A549 (cell line): Measurements from ENCODE around the gene SHISA4. TPM values are rescaled to one million over a fixed set of nuclear protein-coding genes. Genes with fewer than 3 reads are reported as not detected.
A peak's percentile ranks its signal among the peaks of the same experiment; 100 is the strongest.

Source experiments
- ATAC-seq, 2 experiments: fragments of 200-7000 bp in 1 of 2; fragments of >200 bp in 1 of 2; cut with Nextera tagmentation in 1 of 2; cut with Tn5 transposase in 1 of 2; 3 replicates each; pipeline versions ENCODE4 v1.8.0 to v1.9.1; 2018 to 2020; ENCODE audit warnings: mild to moderate bottlenecking in 1 of 2, moderate library complexity in 1 of 2
- CTCF ChIA-PET: fragments of 300-600 bp; sonication (Branson Sonifier 250); formaldehyde crosslinking; extraction: SDS; loops from one replicate; lab custom pipeline; 2021; ENCODE audit warnings: antibody characterized with exemption, inconsistent platforms; lab: Yijun Ruan, JAX
- POLR2A ChIA-PET: fragments of 350-600 bp; formaldehyde crosslinking; extraction: SDS; loops from one replicate; lab custom pipeline; 2021; ENCODE audit warnings: antibody characterized with exemption, inconsistent platforms; lab: Yijun Ruan, JAX
- DNase-seq, 2 experiments: peaks; one replicate each; pipeline versions ENCODE4 v3.0.0 to v3.0.0-alpha.2; 2011 to 2016; ENCODE audit warnings: low read depth in 1 of 2, low spot score in 1 of 2
- FAIRE-seq: peaks from 2 replicates; lab custom pipeline; 2011; peaks lifted over from hg19 to GRCh38; lab: Jason Lieb, UNC
- H3K27ac ChIP-seq, 2 experiments: fragments of >200 bp; sonication (Bioruptor Twin); formaldehyde crosslinking; 3 replicates each; pipeline ENCODE4 v1.5.1; 2016 to 2017
- H3K4me1 ChIP-seq: fragments of >200 bp; sonication (Bioruptor Twin); formaldehyde crosslinking; 3 replicates; pipeline ENCODE4 v1.6.1; 2016
- H3K4me2 ChIP-seq: fragments of >200 bp; sonication (Bioruptor Twin); formaldehyde crosslinking; 3 replicates; pipeline ENCODE4 v1.6.1; 2016
- H3K4me3 ChIP-seq: fragments of >200 bp; sonication (Bioruptor Twin); formaldehyde crosslinking; 3 replicates; pipeline ENCODE4 v1.5.1; 2016
- H3K9me3 ChIP-seq: fragments of >200 bp; sonication (Bioruptor Twin); formaldehyde crosslinking; 3 replicates; pipeline ENCODE4 v1.6.1; 2016
- CBX8 ChIP-seq: fragments of 200-600 bp; sonication (generic); IDR thresholded peaks from 2 replicates; pipeline ENCODE4 v1.6.1; 2016
- CEBPB ChIP-seq, 2 experiments: fragments of >200 bp in 1 of 2; sonication (Bioruptor Twin) in 1 of 2; formaldehyde crosslinking in 1 of 2; IDR thresholded peaks; 2 replicates each; pipeline ENCODE4 v1.6.1; 2012 to 2016
- EHF ChIP-seq: fragments of 250-450 bp; sonication (Bioruptor Pico); IDR thresholded peaks from 2 replicates; pipeline ENCODE4 v1.5.0; 2020; ENCODE audit warnings: mild to moderate bottlenecking
- FOSL2 ChIP-seq, 2 experiments: fragments of 450-650 bp in 1 of 2; fragments of >200 bp in 1 of 2; sonication (Bioruptor Twin) in 1 of 2; formaldehyde crosslinking; IDR thresholded peaks; 2 replicates each; pipeline versions ENCODE4 v1.5.0 to v1.6.1; 2016 to 2020; ENCODE audit warnings: mild to moderate bottlenecking in 1 of 2, moderate library complexity in 1 of 2
- FOXS1 ChIP-seq: fragments of 250-450 bp; sonication (Bioruptor Pico); IDR thresholded peaks from 2 replicates; pipeline ENCODE4 v1.5.0; 2020; ENCODE audit warnings: mild to moderate bottlenecking, moderate library complexity
- HES2 ChIP-seq: fragments of >200 bp; sonication (Bioruptor Twin); formaldehyde crosslinking; IDR thresholded peaks from 2 replicates; pipeline ENCODE4 v1.6.1; 2016
- HMGXB4 ChIP-seq: fragments of 250-450 bp; sonication (Bioruptor Pico); IDR thresholded peaks from 2 replicates; pipeline ENCODE4 v1.5.0; 2021; ENCODE audit warnings: mild to moderate bottlenecking, moderate library complexity, borderline replicate concordance
- JUNB ChIP-seq: fragments of >200 bp; sonication (Bioruptor Twin); formaldehyde crosslinking; IDR thresholded peaks from 2 replicates; pipeline ENCODE4 v1.6.1; 2016
- KDM1A ChIP-seq: fragments of 200-600 bp; sonication (generic); IDR thresholded peaks from 2 replicates; pipeline ENCODE4 v1.6.1; 2016; ENCODE audit warnings: low read depth, mild to moderate bottlenecking
- MAFK ChIP-seq: fragments of 450-650 bp; IDR thresholded peaks from 2 replicates; pipeline ENCODE4 v1.6.1; 2014; ENCODE audit not compliant: partially characterized antibody
- PBX3 ChIP-seq: IDR thresholded peaks from 2 replicates; pipeline ENCODE4 v1.6.1; 2012
- RAD21 ChIP-seq, 2 experiments: fragments of >200 bp in 1 of 2; sonication (Bioruptor Twin) in 1 of 2; formaldehyde crosslinking in 1 of 2; IDR thresholded peaks in 1 of 2; conservative IDR thresholded peaks in 1 of 2; 2 replicates in 1 of 2; 3 replicates in 1 of 2; pipeline ENCODE4 v1.6.1; 2012 to 2018; ENCODE audit warnings: inconsistent platforms in 1 of 2
- RNF2 ChIP-seq: fragments of 200-600 bp; sonication (generic); IDR thresholded peaks from 2 replicates; pipeline ENCODE4 v1.6.1; 2016; ENCODE audit warnings: low read depth, mild to moderate bottlenecking, antibody characterized with exemption, moderate library complexity, borderline replicate concordance
- TFCP2L1 ChIP-seq: fragments of 250-450 bp; sonication (Bioruptor Pico); IDR thresholded peaks from 2 replicates; pipeline ENCODE4 v1.5.0; 2021; ENCODE audit warnings: mild to moderate bottlenecking
- TP53 ChIP-seq: fragments of 250-450 bp; sonication (Bioruptor Pico); IDR thresholded peaks from 2 replicates; pipeline ENCODE4 v1.5.0; 2021; ENCODE audit warnings: mild to moderate bottlenecking, moderate library complexity
- USF2 ChIP-seq: fragments of 450-650 bp; IDR thresholded peaks from 2 replicates; pipeline ENCODE4 v1.6.1; 2014; ENCODE audit warnings: antibody characterized with exemption
- ZSCAN20 ChIP-seq: fragments of 250-450 bp; sonication (Bioruptor Pico); IDR thresholded peaks from 2 replicates; pipeline ENCODE4 v1.8.0; 2022; ENCODE audit warnings: mild to moderate bottlenecking, moderate library complexity
- WGBS: methylation state at CpG from one replicate; pipeline ENCODE4 v1.1.6; 2017; ENCODE audit errors: missing lambda C conversion rate; 5-methylcytosine and 5-hydroxymethylcytosine counted together
- polyA plus RNA-seq, 4 experiments: library from polyadenylated mRNA; depleted of rRNA in 3 of 4; stranded (reverse); fragments of >200 nt; fragmentation: RNase III in 1 of 4; extraction: RNeasy Plus Mini Kit Qiagen cat#74134 plus additional on column Dnase treatment in 1 of 4; gene quantifications; 2 replicates in 3 of 4; 3 replicates in 1 of 4; pipeline ENCODE4 v1.2.3, GENCODE V29; 2011 to 2017

The SHISA4 gene
- polyA plus RNA-seq, 2 of the 4 experiments (the other 2 are of a cell fraction), result 10.0 to 15.0 TPM

- TF ChIP-seq HMGXB4 (no peak), MAFK (no peak), FOXS1 (no peak), PBX3 (no peak), EHF (CRISPR knock-in tag) (no peak)
These were observed 41.5 kb upstream of the SHISA4 start (continued) for GRCh38 chr1:201847150-201847549.

- no peak overlapping the region for H3K4me2 ChIP-seq
- FAIRE-seq, result no peak
- TF ChIP-seq FOSL2 (IDR thresholded peaks at IDR 0.05) (no peak), FOSL2 (CRISPR knock-in tag; IDR thresholded peaks at IDR 0.05) (no peak), CBX8 (no peak), RAD21 (conservative IDR thresholded peaks at IDR 0.05 in 1 of 2, IDR thresholded peaks at IDR 0.05 in 1 of 2) (no peak), EHF (CRISPR knock-in tag) (no peak), CEBPB (IDR thresholded peaks at IDR 0.05) (no peak), KDM1A (no peak)
- TF ChIP-seq, all 56 proteins: peak for 0
- DNase-seq (no peak), ATAC-seq (no peak)
- Histone ChIP-seq H3K4me1 (peaks cover 18% of the 10 kb centered on the region), H3K9me3 (no peaks in the 10 kb centered on the region), H3K27ac (no peak overlapping the region), H3K4me3 (no peak overlapping the region)
- ChIA-PET CTCF (interaction anchor here (0.7 to 3.0 kb wide), 8 partner anchors 18 to 366 kb away, joined by 3 to 9 read pairs (median 3); partner anchors contain the start of gene IPO9), POLR2A (no interaction called here)
- 93% methylated on average over 6 of the region's 6 CpGs for WGBS
These were observed 40.5 kb upstream of the SHISA4 start for GRCh38 chr1:201848230-201848629.

GRCh38 chr1:201849372-201850052, 39.2 kb upstream of the SHISA4 start:
- WGBS, result 90% methylated on average over 2 of the region's 2 CpGs
- POLR2A ChIA-PET, result no interaction called here
- Histone ChIP-seq H3K9me3 (no peaks in the 10 kb centered on the region), H3K4me2 (peak overlapping the region; percentile 5; the same call in 1 of the 3 replicates), H3K27ac (peak overlapping the region in 1 of 2 experiments; percentile 1; a peak in 1 of 6 replicates), H3K4me1 (peaks cover 18% of the 10 kb centered on the region), H3K4me3 (no peak overlapping the region)
- CTCF ChIA-PET, result interaction anchor here (0.9 to 3.0 kb wide), 8 partner anchors 10 to 368 kb away, joined by 3 to 9 read pairs (median 4); no protein-coding TSS in a partner anchor
- DNase-seq, result no peak
- no peak for FAIRE-seq
- no peak for TF ChIP-seq JUNB
- TF ChIP-seq HES2, result no peak
- TF ChIP-seq TP53 (CRISPR knock-in tag), result no peak
- TF ChIP-seq USF2, result no peak
- TF ChIP-seq TFCP2L1 (CRISPR knock-in tag), result no peak
- no peak for TF ChIP-seq ZSCAN20 (CRISPR knock-in tag)
- TF ChIP-seq RNF2, result no peak
- TF ChIP-seq FOSL2 (IDR thresholded peaks at IDR 0.05), result no peak
- TF ChIP-seq FOSL2 (CRISPR knock-in tag; IDR thresholded peaks at IDR 0.05), result 0 out of 2 replicates have a peak, but pooled peaks have one; percentile 24
- no peak for ATAC-seq
